K562 (cell line): Measurements from ENCODE around the gene KNG1. TPM values are rescaled to one million over a fixed set of nuclear protein-coding genes. Genes with fewer than 3 reads are reported as not detected.

Source experiments
- JUN ChIP-seq, 2 experiments: sonication (generic) in 1 of 2; formaldehyde crosslinking in 1 of 2; IDR thresholded peaks; 2 replicates each; pipeline versions ENCODE4 v1.6.1 to v1.8.0; 2012 to 2022; ENCODE audit warnings: borderline replicate concordance in 2 of 2, mild to moderate bottlenecking in 2 of 2, improper control_type of control experiment in 1 of 2, low read depth in 1 of 2, low read length in 1 of 2, missing genetic modification reagents in 1 of 2
- MYNN ChIP-seq, 2 experiments: sonication (generic); formaldehyde crosslinking in 1 of 2; IDR thresholded peaks; 2 replicates each; pipeline versions ENCODE4 v1.5.0 to v1.6.1; 2016 to 2020; ENCODE audit warnings: antibody characterized with exemption in 1 of 2, missing genetic modification reagents in 1 of 2
- NFIX ChIP-seq: fragments of 250-450 bp; sonication (Bioruptor Pico); IDR thresholded peaks from 2 replicates; pipeline ENCODE4 v1.4.0; 2020; ENCODE audit warnings: low read depth, mild to moderate bottlenecking, moderate library complexity
- PHTF2 ChIP-seq: fragments of 250-450 bp; sonication (Bioruptor Pico); IDR thresholded peaks from 2 replicates; pipeline ENCODE4 v1.5.0; 2021; ENCODE audit warnings: mild to moderate bottlenecking
- SP2 ChIP-seq: IDR thresholded peaks from 2 replicates; pipeline ENCODE4 v1.6.1; 2011; ENCODE audit warnings: mild to moderate bottlenecking, low read depth, low read length, moderate library complexity; ENCODE audit not compliant: poor library complexity, severe bottlenecking; ENCODE audit errors: extremely low read depth
- TRIM24 ChIP-seq, 2 experiments: fragments of 450-650 bp; IDR thresholded peaks; 2 replicates each; pipeline ENCODE4 v1.6.1; 2016
- ZNF41 ChIP-seq: fragments of 250-450 bp; sonication (Bioruptor Pico); conservative IDR thresholded peaks from 2 replicates; pipeline ENCODE4 v1.4.0; 2020; ENCODE audit warnings: mild to moderate bottlenecking
- ZNF436 ChIP-seq: fragments of 250-450, 450-650 bp; sonication (Bioruptor Pico); formaldehyde crosslinking; IDR thresholded peaks from 2 replicates; pipeline ENCODE4 v1.7.0; 2020; ENCODE audit warnings: mild to moderate bottlenecking
- ZNF586 ChIP-seq: fragments of 450-650 bp; formaldehyde crosslinking; conservative IDR thresholded peaks from 2 replicates; pipeline ENCODE4 v1.4.0; 2020; ENCODE audit warnings: mild to moderate bottlenecking, moderate library complexity
- ZNF75A ChIP-seq: fragments of 450-650 bp; formaldehyde crosslinking; IDR thresholded peaks from 2 replicates; pipeline ENCODE4 v1.4.0; 2020; ENCODE audit warnings: mild to moderate bottlenecking
- ZNF785 ChIP-seq: fragments of 250-450 bp; sonication (Bioruptor Pico); IDR thresholded peaks from 2 replicates; pipeline ENCODE4 v1.4.0; 2020; ENCODE audit warnings: mild to moderate bottlenecking
- polyA plus RNA-seq, 8 experiments: library from polyadenylated mRNA; depleted of rRNA in 4 of 8; stranded (reverse) in 5 of 8; unstranded in 3 of 8; fragments of >200 nt; fragmentation: Nextera tagmentation in 2 of 8; fragmentation: Illumina TruSeq in 1 of 8; extraction: Ambion mirVana in 2 of 8; extraction: Trizol in 1 of 8; gene quantifications; 2 replicates each; pipeline versions ENCODE4 v1.2.1 to v1.2.3, GENCODE V29; 2011 to 2014; ENCODE audit warnings: inconsistent platforms in 1 of 8, missing spikeins in 1 of 8
- total RNA-seq, 7 experiments: library from RNA; depleted of rRNA in 6 of 7; stranded (reverse); fragments of >200 nt in 6 of 7; fragmentation: Illumina TruSeq in 2 of 7; extraction: Trizol in 2 of 7; gene quantifications; 2 replicates each; pipeline versions ENCODE4 v1.2.1 to v1.2.3, GENCODE V29; 2011 to 2021; ENCODE audit warnings: low replicate concordance in 1 of 7
- TF ChIP-seq, protein P1 (sequence below): sonication (generic); IDR thresholded peaks from 2 replicates; pipeline ENCODE4 v1.6.1; 2016
- TF ChIP-seq, protein P2 (sequence below): sonication (generic); formaldehyde crosslinking; IDR thresholded peaks from 2 replicates; pipeline ENCODE4 v1.8.1; 2023; ENCODE audit warnings: mild to moderate bottlenecking, missing genetic modification reagents, moderate library complexity
- TF ChIP-seq, protein P3 (sequence below): sonication (generic); formaldehyde crosslinking; IDR thresholded peaks from 2 replicates; pipeline ENCODE4 v1.8.1; 2023; ENCODE audit warnings: mild to moderate bottlenecking, missing genetic modification reagents
- TF ChIP-seq, protein P4 (sequence below), 2 experiments: fragments of 450-650 bp; IDR thresholded peaks; 2 replicates each; pipeline ENCODE4 v1.6.1; 2018; ENCODE audit warnings: mild to moderate bottlenecking in 2 of 2, low read depth in 1 of 2; ENCODE audit not compliant: partially characterized antibody in 2 of 2
- TF ChIP-seq, protein P5 (sequence below): fragments of 200-800 bp; sonication (Bioruptor generic); IDR thresholded peaks from 2 replicates; pipeline ENCODE4 v1.6.1; 2017; ENCODE audit warnings: missing genetic modification characterization, missing compliant biosample characterization

Gene KNG1
- total and polyA plus RNA-seq, 9 of the 15 experiments (the other 6 are each of a cell fraction or from before 2014, with no cell fraction given), result 0.09 TPM; not detected in 8

DNA sequence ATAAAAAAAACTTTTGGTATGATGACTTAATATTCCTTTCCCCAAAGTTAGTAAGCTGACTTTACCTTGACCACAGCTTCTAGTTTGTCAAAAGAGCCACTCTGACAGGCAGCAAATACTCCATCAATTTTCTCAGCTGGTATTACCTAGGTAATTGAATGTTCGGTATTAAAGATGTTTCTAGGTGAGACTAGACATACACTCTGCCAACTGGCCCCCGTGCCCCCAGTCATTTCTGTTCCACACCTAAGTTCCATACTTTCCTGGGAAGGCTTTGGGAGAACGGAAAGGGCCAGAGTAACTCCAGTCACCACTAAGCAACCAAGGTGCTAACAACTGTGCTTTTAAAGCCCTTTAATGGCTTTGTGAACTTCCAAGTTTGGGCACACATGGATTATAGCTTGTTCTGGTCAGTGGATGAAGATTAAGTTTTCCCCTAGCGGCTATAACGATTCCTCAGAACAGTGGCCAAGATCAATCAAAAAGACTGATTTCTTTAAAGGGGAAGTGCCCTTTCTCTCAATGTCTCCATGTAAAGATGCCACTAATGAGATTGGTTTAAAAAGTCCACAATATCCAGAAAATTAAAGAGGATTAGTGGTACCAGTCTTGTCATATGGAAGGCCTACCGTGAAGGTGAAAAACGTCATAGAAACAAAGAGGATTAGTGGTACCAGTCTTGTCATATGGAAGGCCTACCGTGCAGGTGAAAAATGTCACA lies 73.3 kb downstream of the KNG1 start (continued):
- TF ChIP-seq JUN (IDR thresholded peaks at IDR 0.05; ENCODE audit: borderline replicate concordance, low read depth, low read length) (no peak), JUN (CRISPR knock-in tag; IDR thresholded peaks at IDR 0.05; ENCODE audit: borderline replicate concordance) (no peak), ZNF586 (CRISPR knock-in tag) (0 out of 2 replicates have a peak, but pooled peaks have one; percentile 8), TRIM24 (IDR thresholded peaks at IDR 0.05) (peak in 1 of 2 experiments; percentile 5; a peak in 1 of 4 replicates), ZNF436 (no peak), PHTF2 (CRISPR knock-in tag) (peak; percentile 1; the same call in 1 of the 2 replicates), ZNF75A (CRISPR knock-in tag) (no peak), MYNN (IDR thresholded peaks at IDR 0.05) (peak; percentile 48), MYNN (CRISPR knock-in tag; IDR thresholded peaks at IDR 0.05) (no peak), ZNF785 (CRISPR knock-in tag) (no peak), SP2 (no peak), ZNF41 (CRISPR knock-in tag) (0 out of 2 replicates have a peak, but pooled peaks have one; percentile 56), NFIX (CRISPR knock-in tag) (no peak)
- TF ChIP-seq, protein P1, sequence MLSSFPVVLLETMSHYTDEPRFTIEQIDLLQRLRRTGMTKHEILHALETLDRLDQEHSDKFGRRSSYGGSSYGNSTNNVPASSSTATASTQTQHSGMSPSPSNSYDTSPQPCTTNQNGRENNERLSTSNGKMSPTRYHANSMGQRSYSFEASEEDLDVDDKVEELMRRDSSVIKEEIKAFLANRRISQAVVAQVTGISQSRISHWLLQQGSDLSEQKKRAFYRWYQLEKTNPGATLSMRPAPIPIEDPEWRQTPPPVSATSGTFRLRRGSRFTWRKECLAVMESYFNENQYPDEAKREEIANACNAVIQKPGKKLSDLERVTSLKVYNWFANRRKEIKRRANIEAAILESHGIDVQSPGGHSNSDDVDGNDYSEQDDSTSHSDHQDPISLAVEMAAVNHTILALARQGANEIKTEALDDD, result peak; percentile 76; the same call in 1 of the 2 replicates
- TF ChIP-seq, protein P2, sequence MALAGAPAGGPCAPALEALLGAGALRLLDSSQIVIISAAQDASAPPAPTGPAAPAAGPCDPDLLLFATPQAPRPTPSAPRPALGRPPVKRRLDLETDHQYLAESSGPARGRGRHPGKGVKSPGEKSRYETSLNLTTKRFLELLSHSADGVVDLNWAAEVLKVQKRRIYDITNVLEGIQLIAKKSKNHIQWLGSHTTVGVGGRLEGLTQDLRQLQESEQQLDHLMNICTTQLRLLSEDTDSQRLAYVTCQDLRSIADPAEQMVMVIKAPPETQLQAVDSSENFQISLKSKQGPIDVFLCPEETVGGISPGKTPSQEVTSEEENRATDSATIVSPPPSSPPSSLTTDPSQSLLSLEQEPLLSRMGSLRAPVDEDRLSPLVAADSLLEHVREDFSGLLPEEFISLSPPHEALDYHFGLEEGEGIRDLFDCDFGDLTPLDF, result peak; percentile 75
- TF ChIP-seq, protein P3, sequence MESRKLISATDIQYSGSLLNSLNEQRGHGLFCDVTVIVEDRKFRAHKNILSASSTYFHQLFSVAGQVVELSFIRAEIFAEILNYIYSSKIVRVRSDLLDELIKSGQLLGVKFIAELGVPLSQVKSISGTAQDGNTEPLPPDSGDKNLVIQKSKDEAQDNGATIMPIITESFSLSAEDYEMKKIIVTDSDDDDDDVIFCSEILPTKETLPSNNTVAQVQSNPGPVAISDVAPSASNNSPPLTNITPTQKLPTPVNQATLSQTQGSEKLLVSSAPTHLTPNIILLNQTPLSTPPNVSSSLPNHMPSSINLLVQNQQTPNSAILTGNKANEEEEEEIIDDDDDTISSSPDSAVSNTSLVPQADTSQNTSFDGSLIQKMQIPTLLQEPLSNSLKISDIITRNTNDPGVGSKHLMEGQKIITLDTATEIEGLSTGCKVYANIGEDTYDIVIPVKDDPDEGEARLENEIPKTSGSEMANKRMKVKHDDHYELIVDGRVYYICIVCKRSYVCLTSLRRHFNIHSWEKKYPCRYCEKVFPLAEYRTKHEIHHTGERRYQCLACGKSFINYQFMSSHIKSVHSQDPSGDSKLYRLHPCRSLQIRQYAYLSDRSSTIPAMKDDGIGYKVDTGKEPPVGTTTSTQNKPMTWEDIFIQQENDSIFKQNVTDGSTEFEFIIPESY, result no peak
- TF ChIP-seq, protein P4, sequence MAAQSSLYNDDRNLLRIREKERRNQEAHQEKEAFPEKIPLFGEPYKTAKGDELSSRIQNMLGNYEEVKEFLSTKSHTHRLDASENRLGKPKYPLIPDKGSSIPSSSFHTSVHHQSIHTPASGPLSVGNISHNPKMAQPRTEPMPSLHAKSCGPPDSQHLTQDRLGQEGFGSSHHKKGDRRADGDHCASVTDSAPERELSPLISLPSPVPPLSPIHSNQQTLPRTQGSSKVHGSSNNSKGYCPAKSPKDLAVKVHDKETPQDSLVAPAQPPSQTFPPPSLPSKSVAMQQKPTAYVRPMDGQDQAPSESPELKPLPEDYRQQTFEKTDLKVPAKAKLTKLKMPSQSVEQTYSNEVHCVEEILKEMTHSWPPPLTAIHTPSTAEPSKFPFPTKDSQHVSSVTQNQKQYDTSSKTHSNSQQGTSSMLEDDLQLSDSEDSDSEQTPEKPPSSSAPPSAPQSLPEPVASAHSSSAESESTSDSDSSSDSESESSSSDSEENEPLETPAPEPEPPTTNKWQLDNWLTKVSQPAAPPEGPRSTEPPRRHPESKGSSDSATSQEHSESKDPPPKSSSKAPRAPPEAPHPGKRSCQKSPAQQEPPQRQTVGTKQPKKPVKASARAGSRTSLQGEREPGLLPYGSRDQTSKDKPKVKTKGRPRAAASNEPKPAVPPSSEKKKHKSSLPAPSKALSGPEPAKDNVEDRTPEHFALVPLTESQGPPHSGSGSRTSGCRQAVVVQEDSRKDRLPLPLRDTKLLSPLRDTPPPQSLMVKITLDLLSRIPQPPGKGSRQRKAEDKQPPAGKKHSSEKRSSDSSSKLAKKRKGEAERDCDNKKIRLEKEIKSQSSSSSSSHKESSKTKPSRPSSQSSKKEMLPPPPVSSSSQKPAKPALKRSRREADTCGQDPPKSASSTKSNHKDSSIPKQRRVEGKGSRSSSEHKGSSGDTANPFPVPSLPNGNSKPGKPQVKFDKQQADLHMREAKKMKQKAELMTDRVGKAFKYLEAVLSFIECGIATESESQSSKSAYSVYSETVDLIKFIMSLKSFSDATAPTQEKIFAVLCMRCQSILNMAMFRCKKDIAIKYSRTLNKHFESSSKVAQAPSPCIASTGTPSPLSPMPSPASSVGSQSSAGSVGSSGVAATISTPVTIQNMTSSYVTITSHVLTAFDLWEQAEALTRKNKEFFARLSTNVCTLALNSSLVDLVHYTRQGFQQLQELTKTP (IDR thresholded peaks at IDR 0.05; ENCODE audit: low read depth in 1 of 2, partially characterized antibody in 2 of 2), result no peak
- TF ChIP-seq, protein P5, sequence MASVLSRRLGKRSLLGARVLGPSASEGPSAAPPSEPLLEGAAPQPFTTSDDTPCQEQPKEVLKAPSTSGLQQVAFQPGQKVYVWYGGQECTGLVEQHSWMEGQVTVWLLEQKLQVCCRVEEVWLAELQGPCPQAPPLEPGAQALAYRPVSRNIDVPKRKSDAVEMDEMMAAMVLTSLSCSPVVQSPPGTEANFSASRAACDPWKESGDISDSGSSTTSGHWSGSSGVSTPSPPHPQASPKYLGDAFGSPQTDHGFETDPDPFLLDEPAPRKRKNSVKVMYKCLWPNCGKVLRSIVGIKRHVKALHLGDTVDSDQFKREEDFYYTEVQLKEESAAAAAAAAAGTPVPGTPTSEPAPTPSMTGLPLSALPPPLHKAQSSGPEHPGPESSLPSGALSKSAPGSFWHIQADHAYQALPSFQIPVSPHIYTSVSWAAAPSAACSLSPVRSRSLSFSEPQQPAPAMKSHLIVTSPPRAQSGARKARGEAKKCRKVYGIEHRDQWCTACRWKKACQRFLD (CRISPR knock-in tag), result peak; percentile 73
